ES-I3 (cell line): Measurements from ENCODE around the gene OR6M1.

ENCODE experiments used
- H3K36me3 ChIP-seq: 2 replicates; pipeline ENCODE4 v1.6.1; 2013; ENCODE audit warnings: mild to moderate bottlenecking, low read length, control low read depth, moderate library complexity; ENCODE audit not compliant: insufficient read depth
- H3K4me1 ChIP-seq: 2 replicates; pipeline ENCODE4 v1.6.1; 2013; ENCODE audit warnings: mild to moderate bottlenecking, control low read depth, low read length; ENCODE audit not compliant: insufficient read depth
- H3K9ac ChIP-seq: 2 replicates; pipeline ENCODE4 v1.6.1; 2013; ENCODE audit warnings: low read depth, mild to moderate bottlenecking, low read length, moderate library complexity
- H3K9me3 ChIP-seq: 2 replicates; pipeline ENCODE4 v1.6.1; 2013; ENCODE audit warnings: mild to moderate bottlenecking, low read length, moderate library complexity; ENCODE audit not compliant: control insufficient read depth, insufficient read depth

The OR6M1 gene

DNA sequence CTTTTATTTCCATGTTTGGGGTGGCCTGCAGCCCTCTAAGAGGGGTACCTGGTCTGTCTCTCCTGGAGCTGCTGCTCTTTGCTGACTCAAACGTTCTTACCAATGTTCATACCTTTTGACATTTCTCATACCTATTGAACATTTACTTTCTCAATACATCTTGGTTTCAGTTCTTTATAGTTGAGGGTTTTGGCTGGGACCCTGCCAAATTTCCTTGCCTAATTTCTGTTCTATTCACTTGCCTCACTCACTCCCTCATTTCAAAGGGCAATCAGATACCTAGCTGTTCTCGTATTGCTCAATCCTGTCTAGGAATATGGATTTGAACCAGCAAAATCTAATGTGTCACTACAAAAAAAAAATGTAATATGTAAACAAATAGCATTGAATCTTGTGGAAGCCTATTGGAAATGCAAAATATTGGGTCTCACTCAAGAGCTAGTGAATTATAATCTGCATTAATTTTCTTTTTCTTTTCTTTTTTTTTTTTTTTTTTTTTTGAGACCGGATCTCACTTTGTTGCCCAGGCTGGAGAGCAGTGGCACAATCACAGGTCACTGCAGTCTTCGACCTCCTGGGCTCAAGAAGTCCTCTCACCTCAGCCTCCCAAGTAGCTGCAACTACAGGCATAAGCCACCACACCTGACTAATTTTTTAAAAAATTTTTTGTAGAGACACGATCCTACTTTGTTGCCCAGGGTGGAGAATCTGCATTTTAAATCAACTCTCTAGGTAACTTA lies 7.5 kb downstream of the OR6M1 start:
- H3K36me3 ChIP-seq = no peaks in the 10 kb centered on the region
- H3K4me1 ChIP-seq = no peaks in the 10 kb centered on the region
- 0 out of 2 replicates have a peak, but pooled peaks cover 2% of the 10 kb centered on the region for H3K9me3 ChIP-seq
- no peak overlapping the region for H3K9ac ChIP-seq

DNA sequence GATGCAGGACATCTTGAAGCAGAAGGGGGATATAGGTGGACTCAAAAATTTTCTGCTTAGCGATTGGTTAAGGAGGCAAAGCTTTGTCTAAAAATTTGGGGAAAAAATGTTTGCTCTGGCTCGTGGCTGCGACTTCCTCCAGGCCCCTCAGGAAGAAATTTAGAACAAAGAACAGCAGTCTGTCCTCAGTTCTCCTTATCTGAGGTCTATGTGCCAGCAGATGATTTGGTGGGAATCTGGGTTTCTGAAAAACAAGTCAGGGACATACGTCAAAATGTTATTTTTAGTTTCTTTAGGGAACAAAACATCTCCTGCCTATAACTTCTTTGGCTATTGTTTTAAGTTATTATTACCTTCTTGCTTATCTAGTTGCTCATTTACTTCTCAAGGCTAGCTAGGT lies 8.1 kb downstream of the OR6M1 start:
- H3K9ac ChIP-seq = no peak overlapping the region
- no peaks in the 10 kb centered on the region for H3K36me3 ChIP-seq
- 0 out of 2 replicates have a peak, but pooled peaks cover 3% of the 10 kb centered on the region for H3K9me3 ChIP-seq
- H3K4me1 ChIP-seq = no peaks in the 10 kb centered on the region

GRCh38 chr11:123797541-123797940 lies 8.6 kb downstream of the OR6M1 start:
- 0 out of 2 replicates have a peak, but pooled peaks cover 3% of the 10 kb centered on the region for H3K9me3 ChIP-seq
- no peak overlapping the region for H3K9ac ChIP-seq
- no peaks in the 10 kb centered on the region for H3K36me3 ChIP-seq
- no peaks in the 10 kb centered on the region for H3K4me1 ChIP-seq

DNA sequence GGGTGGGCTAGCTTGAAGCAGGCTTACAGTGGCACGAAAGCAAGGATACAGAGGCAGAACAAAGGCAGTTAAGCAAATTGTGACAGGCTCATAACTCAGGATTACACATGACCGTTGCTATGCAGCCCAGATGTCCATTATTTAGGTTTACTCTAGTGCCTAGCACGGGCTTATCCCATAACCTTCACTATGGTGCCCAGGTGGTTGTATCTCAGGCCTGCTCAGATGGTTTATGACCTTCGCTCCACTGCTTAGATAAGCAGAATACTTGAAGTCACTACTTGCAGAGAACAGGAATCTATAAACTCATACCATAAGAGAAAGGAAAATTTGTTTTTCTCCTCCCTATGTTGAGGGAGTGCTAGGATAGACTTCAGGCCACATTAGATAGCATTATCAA lies 9.0 kb downstream of the OR6M1 start:
- H3K9ac ChIP-seq = no peak overlapping the region
- 0 out of 2 replicates have a peak, but pooled peaks cover 3% of the 10 kb centered on the region for H3K9me3 ChIP-seq
- no peaks in the 10 kb centered on the region for H3K36me3 ChIP-seq
- H3K4me1 ChIP-seq = no peaks in the 10 kb centered on the region

GRCh38 chr11:123796226-123796625 lies 9.9 kb downstream of the OR6M1 start:
- Histone ChIP-seq H3K4me1 (no peaks in the 10 kb centered on the region), H3K9me3 (peaks cover 6% of the 10 kb centered on the region; the same call in 1 of the 2 replicates), H3K9ac (no peak overlapping the region), H3K36me3 (no peaks in the 10 kb centered on the region)

GRCh38 chr11:123783536-123783935 lies 22.6 kb downstream of the OR6M1 start:
- H3K4me1 ChIP-seq = peaks cover 2% of the 10 kb centered on the region; the same call in 1 of the 2 replicates
- no peak overlapping the region for H3K9ac ChIP-seq
- no peaks in the 10 kb centered on the region for H3K36me3 ChIP-seq
- no peaks in the 10 kb centered on the region; the same call in 1 of the 2 replicates for H3K9me3 ChIP-seq

DNA sequence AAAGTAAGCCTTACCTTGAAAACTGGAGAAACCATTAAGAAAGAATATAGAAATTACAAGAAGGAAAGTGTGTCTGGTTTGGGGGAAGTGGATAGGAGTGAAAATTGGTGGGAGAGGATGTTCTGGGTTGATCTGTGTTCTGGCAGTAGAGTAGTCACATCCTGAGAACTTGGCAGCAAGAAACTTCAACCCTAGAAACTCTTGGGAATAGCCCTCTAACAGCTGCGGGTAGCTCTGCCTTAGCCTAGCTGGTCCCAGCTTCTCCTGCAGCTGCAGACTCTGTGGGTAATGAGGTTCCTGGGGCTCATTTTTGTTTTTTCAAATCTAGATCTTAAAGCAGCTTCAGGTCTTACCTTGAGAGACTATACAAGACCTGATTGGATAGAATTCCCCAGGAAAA lies 27.6 kb downstream of the OR6M1 start:
- H3K9ac ChIP-seq = no peak overlapping the region
- no peaks in the 10 kb centered on the region for H3K9me3 ChIP-seq
- H3K4me1 ChIP-seq = peaks cover 36% of the 10 kb centered on the region
- H3K36me3 ChIP-seq = no peaks in the 10 kb centered on the region

- H3K9ac ChIP-seq = peak overlapping the region; percentile 1; the same call in 1 of the 2 replicates
- no peaks in the 10 kb centered on the region for H3K9me3 ChIP-seq
- no peaks in the 10 kb centered on the region for H3K36me3 ChIP-seq
- peaks cover 34% of the 10 kb centered on the region for H3K4me1 ChIP-seq
Measured at GRCh38 chr11:123775715-123776549, 30.2 kb downstream of the OR6M1 start.

GRCh38 chr11:123775289-123775688 lies 30.9 kb downstream of the OR6M1 start:
- Histone ChIP-seq H3K36me3 (no peaks in the 10 kb centered on the region), H3K9me3 (no peaks in the 10 kb centered on the region), H3K9ac (no peak overlapping the region), H3K4me1 (peaks cover 34% of the 10 kb centered on the region)

GRCh38 chr11:123773959-123774358 lies 32.2 kb downstream of the OR6M1 start:
- H3K9ac ChIP-seq = no peak overlapping the region
- no peaks in the 10 kb centered on the region for H3K36me3 ChIP-seq
- H3K9me3 ChIP-seq = no peaks in the 10 kb centered on the region
- peaks cover 34% of the 10 kb centered on the region for H3K4me1 ChIP-seq

DNA sequence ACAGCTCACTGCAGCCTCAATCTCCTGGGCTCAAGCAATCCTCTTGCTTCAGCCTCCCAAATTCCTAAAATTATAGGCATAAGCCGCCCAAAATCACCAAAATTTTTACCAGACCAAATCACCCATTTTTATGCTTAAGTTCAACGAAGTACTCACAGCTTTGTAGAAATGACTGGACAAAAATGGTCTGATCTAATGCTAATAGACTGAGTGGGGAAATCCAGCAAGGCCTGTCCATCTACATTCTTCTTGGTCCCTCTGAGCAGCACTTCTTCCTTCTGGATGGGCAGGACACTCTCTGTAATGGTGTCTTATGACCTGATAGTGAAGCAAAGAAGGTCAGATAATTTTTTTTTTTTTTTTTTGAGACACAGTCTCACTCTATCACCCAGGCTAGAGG lies 33.1 kb downstream of the OR6M1 start:
- Histone ChIP-seq H3K9me3 (no peaks in the 10 kb centered on the region), H3K4me1 (peaks cover 34% of the 10 kb centered on the region), H3K9ac (no peak overlapping the region), H3K36me3 (no peaks in the 10 kb centered on the region; the same call in 1 of the 2 replicates)

- Histone ChIP-seq H3K9me3 (no peaks in the 10 kb centered on the region), H3K36me3 (no peaks in the 10 kb centered on the region; the same call in 1 of the 2 replicates), H3K9ac (no peak overlapping the region), H3K4me1 (peaks cover 22% of the 10 kb centered on the region)
Measured at GRCh38 chr11:123771664-123772063, 34.5 kb downstream of the OR6M1 start.

- H3K9me3 ChIP-seq = no peaks in the 10 kb centered on the region
- H3K36me3 ChIP-seq = no peaks in the 10 kb centered on the region; the same call in 1 of the 2 replicates
- H3K9ac ChIP-seq = no peak overlapping the region
- H3K4me1 ChIP-seq = peaks cover 16% of the 10 kb centered on the region
Measured at GRCh38 chr11:123770712-123771111, 35.4 kb downstream of the OR6M1 start.

- H3K9me3 ChIP-seq = peaks cover 8% of the 10 kb centered on the region; the same call in 1 of the 2 replicates
- no peaks in the 10 kb centered on the region; the same call in 1 of the 2 replicates for H3K36me3 ChIP-seq
- H3K4me1 ChIP-seq = no peaks in the 10 kb centered on the region
- no peak overlapping the region for H3K9ac ChIP-seq
Measured at GRCh38 chr11:123765601-123766000, 40.5 kb downstream of the OR6M1 start.
